NCI-H128 (cell line): ENCODE data around the gene UBP1.
"Not testable (repeated sequence)": the region's sequence is repeated elsewhere in the genome, so short reads cannot be mapped to it uniquely, and the experiment has no call there.

Experiments
- DNase-seq: peaks from one replicate; lab custom pipeline; 2025; ENCODE audit not compliant: unreplicated experiment; lab: John Stamatoyannopoulos, UW

The UBP1 gene

GRCh38 chr3:33392144-33392543 is 48.1 kb downstream of the UBP1 start:
- DNase-seq, result no peak

DNA sequence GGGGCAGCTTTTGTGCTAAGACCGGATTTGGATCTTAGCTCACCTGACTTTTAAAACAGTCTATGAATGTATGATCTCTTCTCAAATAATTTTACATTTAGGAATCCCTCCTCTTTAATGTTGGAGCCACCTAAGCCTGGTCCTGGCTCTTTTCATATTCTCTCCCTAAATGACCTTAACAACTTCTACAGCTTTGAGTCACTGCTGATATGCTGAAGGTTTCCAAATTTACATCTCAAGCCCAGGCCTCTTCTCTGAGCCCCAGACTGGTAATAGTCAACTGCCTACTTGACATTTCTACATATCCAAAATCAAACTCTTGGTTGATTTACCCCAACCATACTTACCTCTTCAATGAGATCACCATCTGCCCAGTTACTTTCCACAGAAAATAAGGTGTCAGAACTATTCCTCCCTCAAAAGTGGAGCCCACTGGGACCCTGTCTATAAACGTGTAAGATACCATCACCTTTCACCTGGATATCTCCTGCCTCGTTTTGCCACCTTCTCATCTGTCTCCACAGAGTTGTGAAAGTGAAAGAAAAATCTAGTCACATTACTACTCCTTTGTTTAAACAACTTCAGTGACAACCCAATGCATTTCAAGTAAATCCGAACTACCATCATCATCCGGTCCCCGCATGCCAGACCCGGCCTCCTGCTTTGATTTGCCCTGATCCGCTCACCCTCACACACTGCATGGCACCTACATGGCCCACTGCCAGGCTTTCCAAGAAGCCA is 48.8 kb downstream of the UBP1 start:
- no peak for DNase-seq

DNA sequence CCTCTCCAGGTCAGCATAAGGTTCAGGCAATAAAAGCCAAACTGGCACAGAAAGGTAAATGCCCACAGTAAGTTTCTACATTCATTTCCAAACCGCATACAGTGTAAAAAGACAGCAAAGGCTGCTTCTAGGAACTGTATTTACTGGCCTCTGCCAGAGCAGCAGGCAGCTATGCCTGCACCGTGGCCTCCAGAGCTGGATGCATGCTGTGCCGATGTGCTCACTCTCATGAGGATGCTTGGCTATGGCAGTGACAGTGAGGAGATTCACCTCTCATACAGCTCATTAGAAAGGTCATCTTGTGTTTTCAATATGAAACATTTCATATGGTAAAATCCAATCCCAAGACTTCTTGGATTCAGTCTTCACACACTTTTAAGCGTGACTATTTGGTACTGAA is 50.3 kb downstream of the UBP1 start:
- no peak for DNase-seq

- DNase-seq, result no peak
These were observed 51.7 kb downstream of the UBP1 start for GRCh38 chr3:33388374-33389100.

DNA sequence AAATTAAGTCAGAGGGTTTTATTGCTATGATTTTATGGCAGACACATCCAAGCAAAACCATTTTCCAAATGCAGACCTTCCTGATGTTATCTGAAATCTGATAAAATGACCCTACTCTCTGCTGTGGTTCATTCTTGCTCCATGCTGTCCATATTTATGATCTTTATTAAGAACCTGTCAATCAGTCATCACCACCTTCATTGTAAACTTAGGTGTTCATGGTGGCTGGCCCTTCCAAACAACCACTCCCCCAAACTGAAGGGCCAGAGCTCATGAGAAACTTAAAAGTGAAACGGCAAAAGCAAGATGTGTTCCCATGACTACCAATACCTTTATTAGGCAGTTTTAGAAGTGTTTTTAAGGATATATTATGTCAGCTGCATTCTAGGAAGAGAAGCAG is 53.6 kb downstream of the UBP1 start:
- DNase-seq, result no peak

DNA sequence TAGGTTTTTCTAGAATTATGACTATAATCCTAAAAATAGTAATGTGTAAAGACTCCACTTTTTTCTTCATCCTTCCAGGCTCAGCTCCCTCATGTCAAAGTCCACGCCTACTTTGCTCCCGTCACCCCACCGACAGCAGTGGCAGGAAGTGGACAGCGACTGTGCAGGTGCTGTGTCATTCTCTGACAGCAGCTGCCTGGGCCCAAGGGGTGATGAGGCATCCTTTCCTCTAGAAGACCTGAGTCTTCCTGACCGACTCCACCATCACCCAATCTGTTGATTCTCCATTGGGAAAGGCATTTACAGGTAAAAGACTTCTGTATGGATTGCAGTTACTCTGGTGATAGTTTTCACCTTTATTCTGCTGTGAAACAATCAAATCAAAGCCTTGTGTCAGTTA is 54.8 kb downstream of the UBP1 start:
- DNase-seq, result no peak

DNA sequence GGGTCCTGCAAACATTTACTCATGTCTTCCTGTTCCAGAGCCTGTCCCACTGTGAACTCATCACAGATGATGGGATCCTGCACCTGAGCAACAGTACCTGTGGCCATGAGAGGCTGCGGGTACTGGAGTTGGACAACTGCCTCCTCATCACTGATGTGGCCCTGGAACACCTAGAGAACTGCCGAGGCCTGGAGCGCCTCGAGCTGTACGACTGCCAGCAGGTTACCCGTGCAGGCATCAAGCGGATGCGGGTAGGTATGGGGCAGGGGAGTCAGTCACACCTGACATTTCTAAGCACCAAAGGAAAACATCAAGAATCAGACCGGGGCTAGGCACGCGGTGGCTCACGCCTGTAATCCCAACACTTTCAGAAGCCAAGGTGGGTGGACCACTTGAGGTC is 56.3 kb downstream of the UBP1 start:
- no peak for DNase-seq

GRCh38 chr3:33380653-33381052 is 59.6 kb downstream of the UBP1 start:
- DNase-seq, result no peak

DNA sequence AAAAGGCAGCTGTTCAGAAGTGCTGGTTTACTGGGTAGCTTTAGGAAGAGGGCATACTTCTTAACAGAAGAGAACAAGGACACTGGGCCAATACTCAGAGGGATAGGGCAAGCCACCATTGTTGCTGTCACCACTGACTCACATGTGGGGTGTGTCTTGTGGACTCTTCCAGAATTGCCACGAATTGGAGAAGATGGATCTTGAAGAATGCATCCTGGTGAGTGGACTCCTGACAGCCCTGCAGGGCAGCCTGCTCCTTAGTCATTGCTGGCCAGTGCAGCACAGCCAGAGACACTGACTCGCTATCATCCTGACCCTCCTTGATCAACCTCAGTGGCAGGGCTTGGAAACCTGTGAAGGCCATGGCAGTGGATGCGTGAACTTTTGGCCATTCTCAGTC is 62.3 kb downstream of the UBP1 start:
- DNase-seq, result no peak

GRCh38 chr3:33377489-33377888 is 62.7 kb downstream of the UBP1 start:
- no peak for DNase-seq

DNA sequence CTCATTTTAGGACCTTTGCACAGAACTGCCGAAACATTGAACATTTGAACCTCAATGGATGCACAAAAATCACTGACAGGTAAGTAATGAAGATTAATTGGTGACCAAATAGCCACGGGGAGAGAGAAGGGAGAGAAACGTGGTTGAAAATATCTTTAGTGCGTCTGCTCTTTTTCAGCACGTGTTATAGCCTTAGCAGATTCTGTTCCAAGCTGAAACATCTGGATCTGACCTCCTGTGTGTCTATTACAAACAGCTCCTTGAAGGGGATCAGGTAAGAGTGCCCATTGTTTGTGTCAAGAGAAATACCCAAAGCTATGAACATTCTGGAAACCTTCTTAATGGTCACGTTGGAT is 67.1 kb downstream of the UBP1 start:
- DNase-seq, result no peak

DNA sequence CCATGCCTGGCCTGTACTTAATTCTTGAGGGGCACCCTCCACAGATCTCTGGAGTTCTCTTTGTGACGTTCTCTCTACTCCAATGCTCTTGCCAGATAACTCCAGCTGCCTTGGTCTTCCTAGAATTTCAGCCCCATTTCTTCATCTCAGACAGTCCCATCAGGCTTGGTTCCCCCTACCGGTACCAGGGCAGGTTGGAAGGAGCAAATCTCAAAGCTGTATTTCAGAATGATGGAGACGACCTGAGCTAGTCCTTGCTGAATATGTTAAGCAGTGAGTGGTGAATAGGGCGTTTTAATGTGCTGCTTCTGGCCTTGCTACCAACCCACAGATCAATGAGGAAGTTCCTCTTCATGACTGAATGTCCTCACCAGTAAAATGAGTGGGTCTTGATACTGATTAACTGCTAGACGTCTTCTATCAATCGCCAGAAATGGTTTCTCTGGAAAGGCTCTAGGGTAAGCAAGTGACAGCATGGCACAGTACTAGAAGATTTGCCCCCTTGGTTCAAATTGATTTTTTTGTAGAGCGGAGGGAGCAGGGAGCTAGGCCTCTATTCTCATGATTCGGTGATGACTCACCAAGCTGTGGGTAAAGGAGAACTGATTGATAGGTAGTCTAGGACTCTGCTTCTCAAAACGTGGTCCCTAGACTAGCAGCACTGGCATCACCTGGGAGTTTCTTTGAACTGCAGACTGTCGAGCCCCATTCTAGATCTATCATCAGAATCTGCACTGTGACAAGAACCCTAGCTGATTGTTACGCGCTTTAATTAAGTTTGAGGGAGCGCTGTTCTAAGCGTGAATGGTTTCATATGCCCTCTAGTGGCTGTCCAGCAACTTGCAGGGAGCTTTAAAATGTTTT is 67.8 kb downstream of the UBP1 start:
- no peak for DNase-seq

DNA sequence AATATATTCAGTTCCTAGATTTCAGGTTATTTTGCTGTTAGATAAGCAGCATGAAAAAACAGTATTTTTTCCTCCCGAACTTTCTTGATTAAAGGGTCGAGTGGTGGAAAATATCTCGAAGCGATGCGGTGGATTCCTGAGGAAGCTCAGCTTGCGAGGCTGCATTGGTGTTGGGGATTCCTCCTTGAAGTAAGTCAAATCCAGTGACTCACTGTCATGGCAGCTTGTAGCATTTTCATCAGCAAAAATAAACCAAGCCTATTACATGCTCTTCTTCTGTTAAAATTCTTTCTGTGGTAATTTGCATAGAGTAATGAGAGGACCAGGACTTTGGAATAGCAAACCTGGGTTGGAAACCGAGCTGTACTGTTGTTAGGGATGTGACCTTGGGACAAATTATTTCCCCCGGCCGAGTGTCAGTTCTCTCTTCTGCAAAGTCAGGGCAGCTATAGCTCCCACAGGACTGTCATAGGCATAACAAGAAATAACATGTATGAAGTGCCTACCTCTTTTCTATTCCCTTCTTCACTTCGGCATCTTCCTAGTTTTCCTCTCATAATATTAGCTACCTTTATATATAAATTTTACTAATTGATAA is 75.6 kb downstream of the UBP1 start:
- no peak for DNase-seq

DNA sequence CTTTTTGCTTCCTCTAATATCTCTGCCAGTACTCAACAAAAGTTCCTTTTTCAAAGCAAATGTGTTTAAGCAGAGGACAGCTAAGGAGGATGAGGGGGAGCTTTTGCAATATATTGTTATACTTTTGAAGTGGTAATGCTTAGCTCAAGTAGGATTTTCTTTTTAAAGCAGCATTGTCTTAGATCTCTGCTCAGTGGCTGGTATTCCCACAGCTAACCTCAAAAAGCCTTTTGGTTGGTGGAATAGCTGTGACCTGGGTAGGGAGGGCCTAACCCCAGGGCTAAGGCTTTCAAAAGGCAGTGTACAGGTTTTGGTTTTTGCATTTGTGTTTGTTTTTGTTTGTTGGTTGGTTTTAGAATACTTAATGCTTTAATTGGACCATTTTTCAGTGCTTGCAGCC is 76.1 kb downstream of the UBP1 start:
- no peak for DNase-seq

- DNase-seq, result no peak
These were observed 76.9 kb downstream of the UBP1 start for GRCh38 chr3:33363113-33363800.

GRCh38 chr3:33360136-33360825 is 79.9 kb downstream of the UBP1 start:
- DNase-seq, result no peak

GRCh38 chr3:33358172-33358781 is 81.9 kb downstream of the UBP1 start:
- DNase-seq, result no peak

DNA sequence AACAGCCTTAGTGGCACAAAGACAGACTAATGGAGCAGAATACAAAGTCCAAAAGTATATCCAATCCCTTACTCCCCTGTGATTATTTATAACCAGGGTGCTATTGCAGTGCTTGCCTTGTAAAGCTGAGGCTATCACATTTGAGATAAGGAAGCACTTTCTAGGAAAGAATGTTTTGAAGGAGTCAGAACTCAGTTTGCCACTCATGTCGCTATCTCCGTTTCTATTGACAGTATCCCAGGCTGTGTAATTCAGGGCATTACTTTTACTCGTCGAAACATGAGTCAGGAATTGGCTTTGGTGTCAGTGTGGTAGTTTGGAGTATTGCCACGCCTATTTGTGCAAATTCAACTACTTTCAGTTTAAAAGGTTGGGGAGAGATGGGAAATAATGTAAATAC is 84.6 kb downstream of the UBP1 start:
- DNase-seq, result no peak

DNA sequence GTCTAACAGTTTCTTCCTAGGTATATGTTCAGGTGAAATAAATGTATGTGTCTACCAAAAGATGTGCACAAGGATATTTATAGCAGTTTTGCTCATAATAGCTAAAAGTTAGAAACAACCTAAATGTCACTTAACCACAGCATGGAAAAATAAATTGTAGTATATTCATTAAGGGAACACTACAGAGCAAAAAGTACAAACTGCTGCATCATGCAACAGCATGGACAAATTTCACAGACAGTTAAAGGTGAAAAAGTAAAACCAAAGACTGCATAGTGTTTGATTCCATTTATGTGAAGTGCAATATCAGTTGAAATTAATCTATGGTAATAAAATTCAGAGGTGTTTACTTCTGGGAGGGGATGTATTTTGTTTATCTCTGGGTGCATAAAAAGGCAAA is 100.4 kb downstream of the UBP1 start:
- no peak for DNase-seq

DNA sequence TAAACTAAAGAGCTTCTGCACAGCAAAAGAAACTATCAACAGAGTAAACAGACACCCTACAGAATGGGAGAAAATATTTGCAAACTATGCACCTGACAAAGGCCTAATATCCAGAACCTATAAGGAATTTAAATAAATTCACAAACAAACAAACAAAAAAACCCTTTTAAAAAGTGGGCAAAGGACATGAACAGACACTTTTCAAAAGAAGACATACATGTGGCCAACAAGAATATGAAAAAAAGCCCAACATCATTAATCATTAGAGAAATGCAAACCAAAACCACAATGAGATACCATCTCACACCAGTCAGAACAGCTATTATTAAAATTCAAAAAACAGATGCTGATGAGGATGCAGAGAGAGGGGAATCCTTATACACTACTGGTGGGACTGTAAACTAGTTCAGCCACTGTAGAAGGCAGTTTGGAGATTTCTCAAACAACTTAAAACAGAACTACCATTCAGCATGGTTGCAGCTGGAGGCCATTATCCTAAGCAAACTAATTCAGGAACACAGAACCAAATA is 101.2 kb downstream of the UBP1 start:
- DNase-seq, result not testable (repeated sequence)
